Tibial nerve (tissue), 4 donors: Measurements from ENCODE around the gene CAMTA1.

ENCODE experiments used
- CTCF ChIP-seq, 5 experiments: fragments of 200-600 bp in 3 of 5; fragments of 450-650 bp in 2 of 5; sonication (generic) in 3 of 5; IDR thresholded peaks; one replicate each; pipeline ENCODE4 v1.5.1; 2016 to 2019; ENCODE audit warnings: antibody characterized with exemption in 5 of 5, mild to moderate bottlenecking in 3 of 5, moderate library complexity in 2 of 5
- EP300 ChIP-seq, 2 donors: sonication (generic); formaldehyde crosslinking; IDR thresholded peaks; one replicate each; pipeline ENCODE4 v1.6.1; 2017; ENCODE audit warnings: antibody characterized with exemption in 2 of 2, mild to moderate bottlenecking in 1 of 2

DNA sequence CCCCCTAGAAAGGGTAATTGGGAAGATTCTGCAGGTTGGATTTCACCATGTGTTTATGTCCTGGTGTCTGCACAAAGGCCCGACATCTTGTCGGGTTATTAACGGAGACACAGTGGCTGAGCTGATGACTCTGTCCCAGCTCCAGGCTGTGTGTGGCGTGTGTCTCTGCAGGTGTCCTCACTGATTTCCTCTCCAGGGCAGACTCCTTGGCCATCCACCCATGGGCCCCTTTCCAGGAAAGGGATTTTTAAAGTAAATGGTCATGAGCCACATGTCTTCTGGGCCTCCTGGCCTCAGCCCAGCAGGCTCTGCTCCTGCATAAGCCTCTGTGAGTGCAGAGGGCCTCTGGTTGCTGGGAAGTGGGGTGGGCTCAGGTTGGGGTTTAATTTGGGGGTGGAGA is 567.1 kb downstream of the CAMTA1 start:
- TF ChIP-seq CTCF (IDR thresholded peaks at IDR 0.05), result no peak
- no peak for TF ChIP-seq EP300 (IDR thresholded peaks at IDR 0.05)
